ENCODE data around the gene TMEM119.

DNA sequence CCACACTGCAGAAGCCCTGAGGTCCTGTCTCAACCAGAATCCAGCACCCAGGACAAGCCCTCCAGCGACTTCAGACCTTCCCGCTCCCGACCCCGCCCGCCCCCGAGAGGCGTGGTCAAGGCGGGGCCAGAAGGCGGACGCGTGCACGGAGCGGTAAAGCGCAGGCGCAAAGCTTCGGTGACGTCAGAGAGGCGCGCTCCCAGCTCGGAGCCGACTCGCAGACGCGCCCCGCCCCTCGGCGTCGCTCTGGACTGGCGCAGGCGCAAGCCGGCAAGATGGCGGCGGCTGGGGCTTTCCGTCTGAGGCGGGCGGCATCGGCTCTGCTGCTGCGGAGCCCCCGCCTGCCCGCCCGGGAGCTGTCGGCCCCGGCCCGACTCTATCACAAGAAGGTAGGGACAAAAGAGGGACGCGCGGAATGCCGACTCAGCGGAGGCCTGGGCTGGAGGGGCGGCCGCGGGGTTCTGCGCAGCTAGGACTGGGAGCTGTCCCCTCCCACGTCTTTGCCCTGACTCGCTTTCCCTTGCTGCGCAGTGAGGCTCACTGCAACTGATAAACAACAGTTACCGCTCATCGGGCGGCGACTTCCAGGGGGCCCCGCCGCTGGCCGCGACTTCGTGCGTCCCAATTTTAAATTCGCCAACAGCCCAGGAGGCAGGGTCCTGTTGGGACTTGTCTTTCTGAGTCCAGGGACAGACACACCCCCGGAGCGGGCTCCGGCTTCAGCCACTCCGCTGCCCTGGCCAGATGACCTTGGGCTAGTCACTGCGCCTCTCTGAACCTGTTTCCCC lies 35.3 kb downstream of the TMEM119 start, which contains the start of gene ISCU:
- TF ChIP-seq, protein P1, sequence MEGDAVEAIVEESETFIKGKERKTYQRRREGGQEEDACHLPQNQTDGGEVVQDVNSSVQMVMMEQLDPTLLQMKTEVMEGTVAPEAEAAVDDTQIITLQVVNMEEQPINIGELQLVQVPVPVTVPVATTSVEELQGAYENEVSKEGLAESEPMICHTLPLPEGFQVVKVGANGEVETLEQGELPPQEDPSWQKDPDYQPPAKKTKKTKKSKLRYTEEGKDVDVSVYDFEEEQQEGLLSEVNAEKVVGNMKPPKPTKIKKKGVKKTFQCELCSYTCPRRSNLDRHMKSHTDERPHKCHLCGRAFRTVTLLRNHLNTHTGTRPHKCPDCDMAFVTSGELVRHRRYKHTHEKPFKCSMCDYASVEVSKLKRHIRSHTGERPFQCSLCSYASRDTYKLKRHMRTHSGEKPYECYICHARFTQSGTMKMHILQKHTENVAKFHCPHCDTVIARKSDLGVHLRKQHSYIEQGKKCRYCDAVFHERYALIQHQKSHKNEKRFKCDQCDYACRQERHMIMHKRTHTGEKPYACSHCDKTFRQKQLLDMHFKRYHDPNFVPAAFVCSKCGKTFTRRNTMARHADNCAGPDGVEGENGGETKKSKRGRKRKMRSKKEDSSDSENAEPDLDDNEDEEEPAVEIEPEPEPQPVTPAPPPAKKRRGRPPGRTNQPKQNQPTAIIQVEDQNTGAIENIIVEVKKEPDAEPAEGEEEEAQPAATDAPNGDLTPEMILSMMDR (IDR thresholded peaks at IDR 0.05): no peak
- TF ChIP-seq POLR2A (IDR thresholded peaks at IDR 0.05): peak; percentile 96 to 97

Measured in adrenal gland (tissue), 5 donors.